ENCODE measurements around the gene NUMBL. TPM values are rescaled to one million over a fixed set of nuclear protein-coding genes. Genes with fewer than 3 reads are reported as not detected.

The NUMBL gene
- polyA plus RNA-seq, 10 donors: 22.0 to 37.8 (median 28.3) TPM

GRCh38 chr19:40717325-40717879 is 27.0 kb upstream of the NUMBL start:
- no peak for DNase-seq

- DNase-seq: peak; percentile 99 to 100 (median 99)
Observed at GRCh38 chr19:40716482-40717324, 26.3 kb upstream of the NUMBL start, which contains the start of the genes COQ8B and ITPKC. Gene COQ8B, minus strand, starts transcription at chr19:40716886. Its CDS starts 2,254 bp downstream, at chr19:40714632. Gene ITPKC, plus strand, starts transcription at chr19:40717112. Its CDS starts 24 bp downstream, at chr19:40717136.

GRCh38 chr19:40716031-40716481 is 25.6 kb upstream of the NUMBL start:
- DNase-seq: peak in 1 of 3 donors; percentile 87

GRCh38 chr19:40714441-40715299 is 24.2 kb upstream of the NUMBL start:
- DNase-seq: peak; percentile 93 to 99 (median 96)

- DNase-seq: peak in 1 of 3 donors; percentile 31
Observed at GRCh38 chr19:40713939-40714338, 23.5 kb upstream of the NUMBL start.

GRCh38 chr19:40709817-40710216 is 19.4 kb upstream of the NUMBL start:
- no peak for DNase-seq

- no peak for DNase-seq
Observed at GRCh38 chr19:40707615-40708014, 17.2 kb upstream of the NUMBL start.

- no peak for DNase-seq
Observed at GRCh38 chr19:40705950-40706619, 15.6 kb upstream of the NUMBL start.

- peak in 2 of 3 donors; percentile 69 to 86 for DNase-seq
Observed at GRCh38 chr19:40705362-40705651, 14.9 kb upstream of the NUMBL start.

GRCh38 chr19:40704491-40705361 is 14.3 kb upstream of the NUMBL start:
- DNase-seq: no peak

- DNase-seq: no peak
Observed at GRCh38 chr19:40703029-40703755, 12.7 kb upstream of the NUMBL start.

- peak in 1 of 3 donors; percentile 45 for DNase-seq
Observed at GRCh38 chr19:40702337-40703012, 12.0 kb upstream of the NUMBL start.

GRCh38 chr19:40701758-40702157 is 11.3 kb upstream of the NUMBL start:
- DNase-seq: no peak

GRCh38 chr19:40700083-40700482 is 9.6 kb upstream of the NUMBL start:
- DNase-seq: no peak

GRCh38 chr19:40697007-40697406 is 6.6 kb upstream of the NUMBL start:
- no peak for DNase-seq

GRCh38 chr19:40695881-40696280 is 5.4 kb upstream of the NUMBL start:
- DNase-seq: no peak

GRCh38 chr19:40693896-40694295 is 3.4 kb upstream of the NUMBL start:
- no peak for DNase-seq

GRCh38 chr19:40693150-40693788 is 2.8 kb upstream of the NUMBL start:
- no peak for DNase-seq

GRCh38 chr19:40692212-40692551 is 1.7 kb upstream of the NUMBL start:
- no peak for DNase-seq

All from muscle of back (tissue), 11 donors.